Measurements from ENCODE around the gene ZFX.

The ZFX gene

GRCh38 chrX:24243188-24243587, 93.7 kb downstream of the ZFX start:
- no peak for DNase-seq

DNA sequence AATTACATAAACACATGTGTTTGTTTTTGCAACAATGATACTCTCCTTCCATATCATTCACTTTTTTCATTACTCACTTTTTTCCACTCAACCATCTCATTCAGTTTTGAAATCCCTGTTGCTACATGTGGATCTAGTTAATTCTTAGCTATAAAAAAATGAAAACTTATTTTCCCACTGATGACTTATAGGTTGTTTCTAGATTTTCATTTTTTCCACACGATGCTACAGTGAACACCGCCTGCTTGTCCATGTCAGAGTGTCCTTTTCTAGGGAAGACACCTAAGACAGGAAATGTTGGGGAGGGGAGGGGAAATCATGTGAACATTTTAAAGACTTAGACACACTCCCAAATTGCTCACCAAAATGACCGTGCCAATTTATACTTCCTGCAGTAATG, 94.2 kb downstream of the ZFX start:
- no peak for DNase-seq

- no peak for DNase-seq
Measured at GRCh38 chrX:24245202-24245601, 95.7 kb downstream of the ZFX start.

DNA sequence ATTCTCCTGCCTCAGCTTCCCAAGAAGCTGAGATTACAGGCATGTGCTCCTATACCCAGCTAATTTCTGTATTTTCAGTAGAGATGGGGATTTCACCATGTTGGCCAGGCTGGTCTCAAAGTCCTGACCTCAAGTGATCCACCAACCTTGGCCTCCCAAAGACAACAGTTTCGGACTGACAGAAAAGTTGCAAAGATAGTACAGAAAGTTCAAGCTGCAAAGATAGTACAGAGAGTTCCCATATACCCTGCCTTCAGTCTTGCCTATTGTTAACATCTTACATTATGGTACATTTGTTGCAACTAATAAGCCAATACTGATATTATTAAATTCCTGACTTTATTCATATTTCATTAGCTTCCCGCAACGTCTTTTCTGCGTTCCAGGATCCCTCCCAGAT, 98.5 kb downstream of the ZFX start:
- DNase-seq, result no peak

DNA sequence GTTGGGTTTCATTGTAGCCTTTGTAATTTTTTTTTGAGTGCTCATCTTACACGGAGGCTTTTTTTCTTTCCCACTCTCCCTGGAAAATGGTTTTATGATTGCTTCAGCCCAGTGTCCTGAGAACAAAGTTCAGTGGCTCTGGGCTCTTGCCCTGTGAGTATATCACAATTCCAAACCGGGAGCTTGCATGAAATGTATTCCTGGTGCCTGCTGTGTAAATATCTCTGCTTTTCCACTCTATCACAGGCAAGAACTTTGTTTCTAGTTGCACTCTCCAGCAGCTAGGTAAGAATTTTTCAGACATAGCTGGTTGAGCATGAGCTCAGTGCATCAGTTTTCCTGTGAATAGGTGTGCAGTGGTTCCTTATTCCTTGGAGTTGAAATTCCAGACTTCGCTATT, 103.5 kb downstream of the ZFX start:
- no peak for DNase-seq

- no peak for DNase-seq
Measured at GRCh38 chrX:24253469-24253868, 103.9 kb downstream of the ZFX start.

GRCh38 chrX:24257011-24257410, 107.5 kb downstream of the ZFX start:
- no peak for DNase-seq

DNA sequence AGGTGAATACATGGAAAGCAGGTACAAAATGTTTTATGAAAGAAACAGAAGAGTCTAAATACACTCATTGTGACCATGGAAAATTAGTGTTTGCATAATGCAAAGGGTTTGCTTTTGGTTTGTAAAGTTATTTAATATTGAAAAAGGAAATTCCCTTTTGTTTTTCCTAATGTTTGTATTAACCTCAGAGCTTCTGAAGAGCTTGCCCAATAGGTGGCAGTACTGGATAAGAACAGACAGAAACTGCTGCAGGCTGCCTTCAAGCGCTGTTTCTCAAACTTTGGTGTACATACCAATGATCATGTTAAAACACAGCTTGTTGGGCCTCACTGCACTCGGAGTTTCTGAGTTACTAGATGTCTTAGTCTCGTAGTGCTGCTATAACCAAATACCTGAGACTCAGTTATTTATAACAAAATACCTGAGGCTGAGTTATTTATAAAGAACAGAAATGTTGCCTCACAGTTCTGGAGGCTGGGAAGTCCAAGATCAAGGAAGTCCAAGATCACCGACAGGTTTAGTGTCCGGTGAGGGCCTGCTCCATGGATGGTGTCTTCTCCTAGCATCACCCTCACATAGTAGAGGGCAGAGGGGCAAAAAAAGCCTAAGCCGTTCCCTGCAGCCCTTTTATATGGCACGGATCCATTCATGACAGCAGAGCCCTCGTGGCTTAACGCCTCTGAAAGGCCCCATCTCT, 110.2 kb downstream of the ZFX start:
- DNase-seq, result peak; percentile 37

DNA sequence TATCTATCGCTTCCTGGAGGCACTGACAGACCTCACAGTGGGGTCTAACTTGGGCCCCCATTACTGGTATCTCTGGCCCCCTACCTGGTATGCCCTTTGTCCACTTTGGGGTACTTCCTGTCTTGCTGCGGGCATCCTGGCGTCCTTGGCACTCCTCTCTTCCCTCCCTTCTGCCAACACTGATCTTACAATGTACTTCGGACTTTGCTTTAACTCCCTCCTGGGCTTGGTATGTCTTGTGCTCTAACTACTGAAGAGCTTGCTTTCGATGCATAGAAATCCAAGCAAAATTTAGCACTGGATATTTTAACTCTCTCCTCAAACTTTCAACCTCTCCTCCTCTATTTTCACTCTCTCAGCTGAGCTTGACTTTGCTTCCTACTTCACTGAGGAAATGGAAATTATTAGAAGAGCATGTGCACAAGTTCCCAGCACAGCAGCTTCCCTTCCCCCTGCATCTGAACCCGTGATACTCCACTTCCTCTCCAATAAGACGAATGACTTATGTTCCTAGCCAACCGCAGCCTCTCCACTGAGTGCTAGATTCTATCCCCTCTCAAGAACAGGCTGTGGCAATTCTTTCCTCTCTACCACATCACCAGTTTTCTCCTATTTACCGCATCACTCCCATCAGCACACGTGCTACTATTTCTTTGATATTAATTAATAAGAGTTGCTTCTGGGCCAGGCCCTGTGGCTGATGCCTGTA, 111.5 kb downstream of the ZFX start:
- no peak for DNase-seq

DNA sequence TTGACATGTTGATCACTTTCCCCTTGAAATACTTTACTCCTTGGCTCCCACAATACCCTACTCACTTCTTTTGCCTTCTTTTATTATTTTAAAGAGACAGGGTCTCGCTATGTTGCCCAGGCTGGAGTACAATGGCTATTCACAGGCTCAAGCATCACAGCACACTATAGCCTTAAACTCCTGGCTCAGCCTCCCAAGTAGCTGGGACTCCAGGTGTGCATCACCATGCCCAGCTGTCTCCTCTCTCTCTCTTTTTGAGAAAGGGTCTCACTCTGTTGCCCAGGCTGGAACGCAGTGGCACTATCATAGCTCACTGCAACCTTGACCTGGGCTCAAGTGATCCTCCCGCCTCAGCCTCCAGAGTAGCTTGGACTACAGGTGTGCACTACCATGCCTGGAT, 112.8 kb downstream of the ZFX start:
- no peak for DNase-seq

DNA sequence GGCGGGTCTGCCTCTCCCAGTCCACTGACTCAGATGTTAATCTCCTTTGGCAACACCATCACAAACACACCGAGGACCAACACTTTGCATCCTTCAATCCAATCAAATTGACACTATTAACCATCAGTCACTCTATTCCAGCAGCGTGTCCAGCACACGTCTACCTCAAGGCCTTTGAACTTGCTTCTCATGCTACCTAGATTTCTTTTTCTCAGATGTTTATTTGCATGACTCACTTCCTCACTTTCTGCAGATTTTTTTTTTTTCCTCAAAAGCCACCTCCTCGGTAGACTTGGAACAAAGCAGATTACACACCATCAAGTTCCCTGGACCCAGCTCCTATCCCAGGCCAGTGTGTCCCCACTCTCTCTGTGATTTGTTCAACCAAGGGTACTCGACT, 114.9 kb downstream of the ZFX start:
- DNase-seq, result no peak

Measured in NCI-H2107 (cell line).